SU-DHL-6 (cell line): ENCODE results near the gene RABGAP1.

Source experiments
- CTCF ChIP-seq: fragments of 200-600 bp; sonication (generic); IDR thresholded peaks from one replicate; pipeline ENCODE4 v1.5.1; 2017; ENCODE audit warnings: antibody characterized with exemption, mild to moderate bottlenecking, low read length, moderate library complexity; ENCODE audit not compliant: insufficient read depth, poor library complexity, severe bottlenecking
- EZH2phosphoT487 ChIP-seq: fragments of 200-600 bp; sonication (generic), shearing (Covaris generic); conservative IDR thresholded peaks from 2 replicates; pipeline ENCODE4 v1.6.1; 2018; ENCODE audit warnings: mild to moderate bottlenecking, antibody characterized with exemption, low read length, moderate library complexity, mixed read lengths

GRCh38 chr9:123027517-123027916 lies 86.7 kb downstream of the RABGAP1 start:
- no peak for TF ChIP-seq CTCF
- TF ChIP-seq EZH2phosphoT487 = no peak
